ENCODE data around the gene FOXK2.

The FOXK2 gene

DNA sequence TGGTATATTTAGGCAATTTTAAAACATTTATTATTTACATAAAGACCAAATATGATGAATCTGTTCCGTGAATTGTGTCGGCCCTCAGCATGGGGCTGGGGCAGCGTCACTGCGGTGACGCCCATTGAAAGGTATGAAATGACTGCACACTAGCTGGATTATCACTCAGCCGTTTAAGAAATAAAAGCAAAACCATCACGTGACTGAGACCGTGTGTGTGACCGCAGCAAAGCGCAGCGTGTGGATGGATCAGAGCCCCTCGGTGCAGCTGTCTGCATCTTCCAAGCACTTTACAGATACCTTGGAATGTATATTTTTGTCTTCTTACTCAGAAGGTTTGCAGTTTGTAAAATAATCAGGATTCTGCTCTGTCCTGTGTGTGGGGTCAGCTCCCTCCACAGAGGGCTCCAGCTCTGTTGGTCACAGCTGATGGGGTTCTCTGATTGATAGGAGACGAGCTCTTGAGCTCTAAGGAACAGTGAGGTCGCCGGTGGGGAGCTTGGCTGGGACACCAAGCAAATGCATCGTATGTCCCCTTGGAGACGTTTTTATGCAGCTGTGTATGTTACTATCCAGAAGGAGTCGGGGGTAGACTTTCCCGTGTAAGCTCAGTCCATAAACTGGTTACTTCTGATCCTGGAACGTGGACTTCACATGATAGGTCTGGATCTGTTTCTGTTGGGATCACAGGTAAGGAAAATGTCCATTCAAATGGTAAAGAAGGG, 83.6 kb downstream of the FOXK2 start:
- in situ Hi-C loops (cut with HindIII; ENCODE audit: low pct_unique_long_range_greater_than_20kb, low sequenced_read_pairs) = no loop called here
- TF ChIP-seq JUND (IDR thresholded peaks at IDR 0.05; ENCODE audit: low read depth) = no peak
- no peak for DNase-seq (ENCODE audit: low read depth in 1 of 2, low spot score in 1 of 2)

DNA sequence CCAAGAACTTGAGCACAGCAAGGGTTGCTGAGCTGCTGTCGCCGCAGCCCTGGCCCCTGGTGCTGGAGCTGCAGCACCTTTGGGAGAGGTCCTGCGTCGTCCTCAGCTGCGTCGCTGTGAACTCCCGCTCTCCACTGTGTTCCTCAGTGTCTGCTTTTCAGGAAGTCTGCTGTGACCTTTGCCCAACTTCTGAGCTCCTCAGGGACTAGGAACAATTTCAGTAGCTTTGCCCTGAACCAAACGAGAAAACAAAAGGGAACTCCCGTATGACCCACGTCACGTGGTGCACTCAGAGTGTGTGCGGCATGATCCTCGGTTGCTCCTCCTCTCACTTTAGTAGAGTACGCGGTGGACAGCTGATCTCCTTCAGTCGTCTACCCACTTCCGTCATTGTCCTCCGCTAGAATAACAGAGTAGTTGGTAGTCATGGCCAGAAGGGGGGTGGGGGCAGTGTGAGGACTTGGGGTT, 84.5 kb downstream of the FOXK2 start:
- TF ChIP-seq JUND (IDR thresholded peaks at IDR 0.05; ENCODE audit: low read depth) = no peak
- in situ Hi-C loops (cut with HindIII; ENCODE audit: low pct_unique_long_range_greater_than_20kb, low sequenced_read_pairs) = no loop called here
- DNase-seq (ENCODE audit: low read depth in 1 of 2, low spot score in 1 of 2) = no peak

DNA sequence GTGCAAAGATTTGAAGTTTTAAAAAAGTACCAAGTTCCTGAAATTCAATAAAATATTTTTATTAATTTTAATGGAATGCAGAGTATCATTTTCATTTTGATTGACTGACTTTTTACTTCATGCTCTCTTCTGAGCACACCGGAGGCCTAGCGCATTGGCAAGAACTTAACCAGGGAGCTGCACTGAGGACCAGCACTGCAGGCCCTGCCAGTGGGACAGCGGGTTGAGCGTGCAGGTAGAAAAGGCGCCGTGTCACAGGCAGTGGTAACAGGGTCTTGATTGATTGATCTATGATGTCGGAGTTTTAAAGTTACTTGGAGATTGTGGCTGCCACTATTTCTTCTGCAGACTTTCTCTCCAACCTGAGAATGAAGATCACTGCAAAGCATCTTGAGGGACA, 85.0 kb downstream of the FOXK2 start:
- in situ Hi-C loops (cut with HindIII; ENCODE audit: low pct_unique_long_range_greater_than_20kb, low sequenced_read_pairs) = no loop called here
- no peak for TF ChIP-seq JUND (IDR thresholded peaks at IDR 0.05; ENCODE audit: low read depth)

DNA sequence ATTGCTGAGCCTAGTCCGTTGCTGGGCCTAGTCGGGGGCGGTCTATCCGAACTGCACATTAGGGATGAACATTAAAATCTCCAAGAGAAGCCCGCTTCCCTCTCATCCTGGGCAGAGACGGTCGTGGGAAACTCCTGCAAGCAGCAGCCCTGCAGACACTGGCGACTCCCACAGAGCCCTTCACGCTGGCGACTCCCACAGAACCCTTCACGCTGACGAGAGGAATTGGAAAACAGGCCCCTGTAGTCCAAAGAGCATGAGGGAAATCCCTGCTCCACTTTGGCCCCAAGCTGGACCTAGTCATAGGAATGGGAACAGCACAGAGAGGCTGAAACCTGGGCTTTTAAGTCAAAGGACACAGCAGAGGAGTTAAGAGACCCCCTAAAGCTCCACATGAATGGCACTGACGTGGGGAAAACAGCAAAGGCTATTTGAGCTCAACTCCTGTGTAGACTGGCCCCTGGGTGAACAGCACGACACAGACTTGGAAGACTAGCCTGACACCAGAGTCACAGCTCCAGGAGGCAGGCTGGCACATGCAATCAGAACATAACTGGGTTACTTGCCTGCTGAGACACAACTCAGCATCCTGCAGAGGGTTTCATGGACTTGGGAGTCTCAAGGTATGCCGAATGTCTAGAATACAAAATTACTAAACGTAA, 86.5 kb downstream of the FOXK2 start:
- no peak for TF ChIP-seq JUND (IDR thresholded peaks at IDR 0.05; ENCODE audit: low read depth)
- in situ Hi-C loops (cut with HindIII; ENCODE audit: low pct_unique_long_range_greater_than_20kb, low sequenced_read_pairs) = no loop called here
- no peak for DNase-seq (ENCODE audit: low read depth in 1 of 2, low spot score in 1 of 2)

More for the DNA sequence above, 85.0 kb downstream of the FOXK2 start:
- DNase-seq (ENCODE audit: low read depth in 1 of 2, low spot score in 1 of 2) = no peak

DNA sequence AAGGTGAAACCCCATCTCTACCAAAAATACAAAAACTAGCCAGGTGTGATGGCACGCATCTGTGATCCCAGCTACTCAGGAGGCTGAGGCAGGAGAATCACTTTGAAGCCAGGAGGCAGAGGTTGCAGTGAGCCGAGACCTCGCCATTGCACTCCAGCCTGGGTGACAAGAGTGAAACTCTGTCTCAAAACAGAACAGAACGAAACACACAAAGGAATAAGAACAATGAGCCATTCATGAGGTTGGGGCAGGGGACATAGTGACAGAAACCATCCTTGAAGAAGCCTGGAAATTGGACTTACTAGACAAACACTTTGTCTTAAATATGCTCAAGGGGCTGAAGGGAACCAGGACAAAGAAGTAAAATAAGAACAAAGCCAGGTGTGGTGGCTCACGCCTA, 89.3 kb downstream of the FOXK2 start:
- no peak for DNase-seq (ENCODE audit: low read depth in 1 of 2, low spot score in 1 of 2)
- no peak for TF ChIP-seq JUND (IDR thresholded peaks at IDR 0.05; ENCODE audit: low read depth)
- in situ Hi-C loops (cut with HindIII; ENCODE audit: low pct_unique_long_range_greater_than_20kb, low sequenced_read_pairs) = no loop called here

DNA sequence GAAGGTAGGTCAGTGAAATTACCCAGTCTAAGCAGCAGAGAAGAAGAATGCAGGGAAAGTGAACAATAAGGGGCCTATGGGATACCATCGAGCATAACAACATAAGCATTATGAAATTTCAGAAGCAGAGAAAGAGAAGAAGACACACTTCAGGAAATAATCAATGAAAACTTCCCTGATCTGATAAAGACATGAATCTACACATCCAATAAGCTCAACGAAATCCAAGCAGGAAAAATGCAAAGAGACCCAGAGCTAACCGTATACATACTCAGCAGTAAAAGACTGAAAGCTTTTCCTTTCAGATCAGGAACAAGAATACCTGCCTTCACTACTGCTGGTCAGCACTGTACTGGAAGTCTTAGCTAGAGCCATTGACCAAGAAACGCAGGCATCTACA, 90.1 kb downstream of the FOXK2 start:
- DNase-seq (ENCODE audit: low read depth in 1 of 2, low spot score in 1 of 2) = no peak
- in situ Hi-C loops (cut with HindIII; ENCODE audit: low pct_unique_long_range_greater_than_20kb, low sequenced_read_pairs) = no loop called here

DNA sequence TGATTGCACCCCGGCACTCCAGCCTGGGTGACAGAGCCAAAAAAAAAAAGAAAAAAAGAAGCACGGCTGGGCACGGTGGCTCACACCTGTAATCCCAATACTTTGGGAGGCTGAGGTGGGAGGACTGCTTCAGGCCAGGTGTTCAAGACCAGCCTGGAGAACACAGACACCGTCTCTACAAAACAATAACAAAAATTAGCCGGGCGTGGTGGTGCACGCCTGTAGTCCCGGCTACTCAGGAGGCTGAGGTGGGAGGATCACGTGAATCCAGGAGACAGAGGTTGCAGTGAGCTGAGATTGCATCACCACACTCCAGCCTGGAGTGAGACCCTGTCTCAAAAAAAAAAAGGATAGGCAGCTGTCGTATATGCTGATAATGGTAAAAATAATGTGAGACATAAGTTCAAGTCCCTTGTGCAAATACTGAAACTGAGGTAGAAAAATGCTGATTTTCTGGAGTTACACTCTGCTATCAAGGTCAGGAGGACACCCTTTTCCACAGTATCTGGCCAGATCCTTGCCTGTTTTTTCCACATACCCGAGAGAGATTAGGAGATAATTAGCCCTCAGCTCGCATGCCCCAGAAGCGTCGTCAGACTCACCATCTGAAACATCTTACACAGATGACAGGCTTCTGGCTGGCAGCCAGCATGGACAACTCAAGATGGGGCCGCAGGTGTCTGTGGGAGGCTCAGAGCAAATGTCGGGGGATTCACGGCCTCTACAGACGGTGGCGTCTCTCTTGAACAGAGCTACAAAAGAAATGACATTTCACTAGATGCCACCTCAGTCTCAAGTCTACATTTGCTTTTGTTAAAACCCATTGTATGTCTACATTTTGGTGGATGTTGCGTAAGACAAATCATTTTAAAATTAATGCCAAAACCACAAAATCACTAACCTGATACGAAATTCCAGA, 91.9 kb downstream of the FOXK2 start:
- no peak for DNase-seq (ENCODE audit: low read depth in 1 of 2, low spot score in 1 of 2)

More for the DNA sequence above, 90.1 kb downstream of the FOXK2 start:
- no peak for TF ChIP-seq JUND (IDR thresholded peaks at IDR 0.05; ENCODE audit: low read depth)

DNA sequence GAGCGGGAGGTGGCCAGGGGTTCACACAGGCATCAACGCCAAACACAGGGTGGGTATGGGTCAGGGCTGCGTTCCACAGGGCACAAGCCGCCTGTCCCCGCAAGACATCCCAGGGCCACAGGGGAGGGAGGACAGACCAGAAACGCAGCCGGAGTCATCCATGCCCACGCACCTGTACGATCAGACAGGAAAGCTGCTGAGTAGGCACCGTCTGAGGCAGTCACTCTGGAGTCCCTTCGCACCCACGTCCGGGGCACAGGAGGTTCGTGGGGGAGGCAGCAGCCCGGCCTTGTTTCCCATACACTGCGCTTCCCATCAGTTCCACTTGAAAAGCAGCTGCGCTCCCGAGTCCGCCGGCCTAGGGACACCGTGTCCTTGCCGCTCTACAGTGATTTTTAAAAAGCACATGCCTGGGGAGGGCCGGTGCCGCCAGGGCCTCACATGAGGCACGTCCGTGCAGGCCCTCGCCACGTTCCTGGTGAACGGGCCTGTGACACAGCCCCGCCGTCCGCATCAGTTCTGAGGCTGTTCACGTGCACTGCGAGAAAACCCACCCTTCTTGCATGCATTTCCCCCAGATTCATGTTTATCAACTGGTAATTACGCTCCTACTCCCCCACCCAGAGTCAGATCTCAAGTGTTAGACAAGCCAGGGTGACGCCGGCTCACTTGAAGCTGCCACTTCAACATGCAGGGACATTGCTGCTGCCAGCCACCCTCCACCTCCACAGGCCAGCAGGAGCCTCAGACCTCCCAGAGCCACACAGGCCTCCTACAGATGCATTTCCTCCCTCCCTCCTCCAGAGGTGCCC, 94.0 kb downstream of the FOXK2 start:
- DNase-seq (ENCODE audit: low read depth in 1 of 2, low spot score in 1 of 2) = no peak
- in situ Hi-C loops (cut with HindIII; ENCODE audit: low pct_unique_long_range_greater_than_20kb, low sequenced_read_pairs) = no loop called here
- no peak for TF ChIP-seq JUND (IDR thresholded peaks at IDR 0.05; ENCODE audit: low read depth)

More for the DNA sequence above, 91.9 kb downstream of the FOXK2 start:
- TF ChIP-seq JUND (IDR thresholded peaks at IDR 0.05; ENCODE audit: low read depth) = no peak
- in situ Hi-C loops (cut with HindIII; ENCODE audit: low pct_unique_long_range_greater_than_20kb, low sequenced_read_pairs) = no loop called here

DNA sequence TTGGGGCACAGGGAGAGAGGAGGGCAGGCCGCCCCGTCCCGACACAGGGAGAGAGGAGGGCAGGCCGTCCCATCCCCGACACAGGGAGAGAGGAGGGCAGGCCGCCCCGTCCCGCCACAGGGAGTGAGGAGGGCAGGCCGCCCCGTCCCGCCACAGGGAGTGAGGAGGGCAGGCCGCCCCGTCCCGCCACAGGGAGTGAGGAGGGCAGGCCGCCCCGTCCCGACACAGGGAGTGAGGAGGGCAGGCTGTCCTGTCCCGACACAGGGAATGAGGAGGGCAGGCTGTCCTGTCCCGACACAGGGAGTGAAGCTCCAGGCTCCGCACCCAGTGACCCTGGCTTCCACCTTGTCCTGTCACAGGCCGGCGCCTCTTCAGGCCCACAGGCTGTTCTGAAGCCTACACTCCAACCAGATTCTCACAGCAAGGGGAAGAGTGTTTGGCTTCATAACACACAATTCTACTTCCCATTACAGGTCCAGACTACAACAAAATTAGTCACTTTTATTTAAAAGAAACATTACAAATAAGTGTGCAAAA, 94.6 kb downstream of the FOXK2 start:
- no peak; the same call in 1 of the 2 replicates for TF ChIP-seq JUND (IDR thresholded peaks at IDR 0.05; ENCODE audit: low read depth)
- DNase-seq (ENCODE audit: low read depth in 1 of 2, low spot score in 1 of 2) = peak in 1 of 2 experiments; percentile 87
- in situ Hi-C loops (cut with HindIII; ENCODE audit: low pct_unique_long_range_greater_than_20kb, low sequenced_read_pairs) = no loop called here

DNA sequence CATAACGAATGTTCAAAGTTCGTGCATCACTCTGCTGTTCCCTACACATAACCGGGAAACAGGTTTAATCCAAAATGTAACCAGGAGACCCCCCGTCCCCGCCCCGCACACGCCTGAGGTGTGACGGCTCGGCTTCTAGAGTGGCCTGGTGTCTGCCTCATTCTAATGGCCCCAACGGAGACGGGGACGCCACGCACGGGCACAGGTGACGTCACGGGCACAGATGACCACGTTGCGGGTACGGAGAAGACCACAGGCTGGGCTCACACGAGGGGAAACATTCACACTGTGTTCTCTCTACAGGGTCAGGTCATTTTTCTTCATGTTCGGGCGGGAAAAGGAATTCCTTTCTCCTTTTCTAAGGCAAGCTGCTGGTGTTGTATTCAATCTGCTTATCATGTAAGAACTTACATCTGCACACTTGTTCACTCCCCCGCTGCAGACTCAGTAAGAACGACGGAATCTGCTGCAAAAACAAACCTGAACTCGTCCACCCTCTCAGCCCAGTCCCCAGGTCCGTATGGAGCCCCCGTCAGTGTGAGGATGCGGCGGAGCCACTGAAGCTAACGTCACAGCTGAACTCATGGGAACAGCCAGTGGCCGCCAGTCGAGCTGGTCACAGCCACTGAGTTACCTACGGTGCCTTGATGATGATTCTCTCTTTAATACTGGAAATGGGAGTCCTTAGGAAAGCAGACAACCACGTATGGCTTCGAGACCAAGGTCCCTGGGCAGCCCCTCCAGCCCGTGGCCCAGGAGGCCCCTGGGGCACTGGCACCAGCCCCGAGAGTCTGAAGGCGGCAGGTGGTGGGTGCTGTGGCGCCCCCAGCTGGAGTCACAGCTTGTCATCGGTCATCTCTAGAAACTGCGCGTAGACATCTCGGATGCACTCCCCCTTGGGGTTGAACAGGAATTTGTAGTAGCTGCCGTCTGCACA, 95.8 kb downstream of the FOXK2 start:
- TF ChIP-seq JUND (IDR thresholded peaks at IDR 0.05; ENCODE audit: low read depth) = no peak
- in situ Hi-C loops (cut with HindIII; ENCODE audit: low pct_unique_long_range_greater_than_20kb, low sequenced_read_pairs) = no loop called here
- DNase-seq (ENCODE audit: low read depth in 1 of 2, low spot score in 1 of 2) = no peak

Measured in T47D (cell line).